WTC11 (cell line): ENCODE data around the gene CSAG2.
"Not testable (repeated sequence)": the region's sequence is repeated elsewhere in the genome, so short reads cannot be mapped to it uniquely, and the experiment has no call there.

Source experiments
- ATF1 ChIP-seq: sonication (generic); formaldehyde crosslinking; IDR thresholded peaks from 2 replicates; pipeline ENCODE4 v1.8.1; 2023; ENCODE audit warnings: mild to moderate bottlenecking, moderate library complexity, missing genetic modification reagents
- ATF2 ChIP-seq: sonication (generic); formaldehyde crosslinking; IDR thresholded peaks from 2 replicates; pipeline ENCODE4 v1.8.1; 2022; ENCODE audit warnings: low read depth, missing genetic modification reagents, borderline replicate concordance
- CTCF ChIP-seq: fragments of 200-600 bp; IDR thresholded peaks from 2 replicates; pipeline ENCODE4 v1.8.0; 2022; ENCODE audit warnings: antibody characterized with exemption
- E2F1 ChIP-seq: sonication (generic); formaldehyde crosslinking; IDR thresholded peaks from 2 replicates; pipeline ENCODE4 v1.8.0; 2022; ENCODE audit warnings: mild to moderate bottlenecking, missing genetic modification reagents
- FOXJ3 ChIP-seq: sonication (generic); formaldehyde crosslinking; IDR thresholded peaks from 2 replicates; pipeline ENCODE4 v1.9.0; 2021; ENCODE audit warnings: missing genetic modification reagents, mild to moderate bottlenecking, borderline replicate concordance
- NR1H2 ChIP-seq: sonication (generic); formaldehyde crosslinking; IDR thresholded peaks from 2 replicates; pipeline ENCODE4 v1.9.0; 2021; ENCODE audit warnings: mild to moderate bottlenecking, moderate library complexity, missing genetic modification reagents
- PRRX2 ChIP-seq: fragments of 250-450 bp; sonication (Bioruptor Pico); IDR thresholded peaks from 2 replicates; pipeline ENCODE4 v1.8.0; 2021; ENCODE audit warnings: mild to moderate bottlenecking
- TEAD4 ChIP-seq: sonication (generic); formaldehyde crosslinking; IDR thresholded peaks from 2 replicates; pipeline ENCODE4 v1.8.0; 2022; ENCODE audit warnings: mild to moderate bottlenecking, missing genetic modification reagents
- ZNF671 ChIP-seq: fragments of 250-450 bp; sonication (Bioruptor Pico); IDR thresholded peaks from 2 replicates; pipeline ENCODE4 v1.8.0; 2021; ENCODE audit warnings: mild to moderate bottlenecking
- TF ChIP-seq, protein P1 (sequence below): fragments of 250-450 bp; sonication (Bioruptor Pico); IDR thresholded peaks from 2 replicates; pipeline ENCODE4 v2.1.2; 2022; ENCODE audit warnings: mild to moderate bottlenecking, moderate library complexity
- TF ChIP-seq, protein P2 (sequence below): sonication (generic); formaldehyde crosslinking; IDR thresholded peaks from 2 replicates; pipeline ENCODE4 v1.8.1; 2022; ENCODE audit warnings: mild to moderate bottlenecking, moderate library complexity, missing genetic modification reagents

DNA sequence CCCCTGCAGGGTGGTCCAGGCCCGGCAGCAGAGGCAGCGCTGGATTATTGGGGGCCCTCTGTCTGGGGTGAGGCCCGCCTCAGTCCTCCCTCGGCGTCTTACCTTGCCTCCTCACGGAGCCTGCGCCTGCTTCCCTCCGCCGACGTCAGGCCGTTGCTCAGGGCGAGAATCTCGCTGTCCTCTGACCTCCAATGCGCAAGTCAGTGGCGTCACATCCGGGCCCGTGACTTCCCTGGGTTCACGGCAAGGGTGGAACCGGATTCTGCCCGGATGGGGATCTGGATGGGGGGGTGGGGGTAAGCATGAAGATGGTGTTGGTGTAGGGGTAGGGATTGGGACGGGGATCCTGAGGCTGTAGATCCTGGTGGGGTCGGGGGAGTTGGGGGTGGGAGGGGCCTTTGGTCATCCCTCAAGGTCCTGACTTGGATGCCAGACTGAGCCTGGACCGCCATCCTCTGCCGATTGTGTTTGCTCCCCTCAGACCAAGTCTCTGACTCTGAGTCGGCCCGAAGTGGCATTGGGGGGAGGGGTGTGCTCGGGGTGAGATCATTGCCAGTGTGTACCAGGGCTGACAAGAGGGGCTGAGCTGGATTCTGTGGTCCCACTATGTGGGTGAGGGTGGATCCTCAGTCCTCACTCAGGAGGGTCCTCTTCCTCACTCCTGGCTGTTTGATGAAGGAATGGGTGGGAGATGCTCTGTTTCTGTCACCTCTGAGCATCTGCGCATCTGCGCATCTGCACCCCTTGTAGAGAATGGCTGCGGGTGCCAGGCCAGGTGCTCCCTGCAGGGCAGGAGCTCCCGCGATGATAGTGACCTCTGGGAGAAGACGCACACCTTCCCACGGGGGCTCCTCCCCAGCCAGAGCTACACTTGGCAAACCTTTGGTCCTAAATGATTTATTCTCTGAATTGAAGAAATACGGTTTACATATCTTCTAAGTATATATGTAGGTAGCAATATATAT, 44.9 kb upstream of the CSAG2 start, which contains the start of gene MAGEA2:
- not testable (repeated sequence) for TF ChIP-seq ZNF671 (CRISPR knock-in tag); FOXJ3 (CRISPR knock-in tag); CTCF; ATF2 (CRISPR knock-in tag); TEAD4 (CRISPR knock-in tag); NR1H2 (CRISPR knock-in tag); E2F1 (CRISPR knock-in tag); ATF1 (CRISPR knock-in tag); PRRX2 (CRISPR knock-in tag)
- TF ChIP-seq, protein P1, sequence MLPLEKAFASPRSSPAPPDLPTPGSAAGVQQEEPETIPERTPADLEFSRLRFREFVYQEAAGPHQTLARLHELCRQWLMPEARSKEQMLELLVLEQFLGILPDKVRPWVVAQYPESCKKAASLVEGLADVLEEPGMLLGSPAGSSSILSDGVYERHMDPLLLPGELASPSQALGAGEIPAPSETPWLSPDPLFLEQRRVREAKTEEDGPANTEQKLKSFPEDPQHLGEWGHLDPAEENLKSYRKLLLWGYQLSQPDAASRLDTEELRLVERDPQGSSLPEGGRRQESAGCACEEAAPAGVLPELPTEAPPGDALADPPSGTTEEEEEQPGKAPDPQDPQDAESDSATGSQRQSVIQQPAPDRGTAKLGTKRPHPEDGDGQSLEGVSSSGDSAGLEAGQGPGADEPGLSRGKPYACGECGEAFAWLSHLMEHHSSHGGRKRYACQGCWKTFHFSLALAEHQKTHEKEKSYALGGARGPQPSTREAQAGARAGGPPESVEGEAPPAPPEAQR = not testable (repeated sequence)
- TF ChIP-seq, protein P2, sequence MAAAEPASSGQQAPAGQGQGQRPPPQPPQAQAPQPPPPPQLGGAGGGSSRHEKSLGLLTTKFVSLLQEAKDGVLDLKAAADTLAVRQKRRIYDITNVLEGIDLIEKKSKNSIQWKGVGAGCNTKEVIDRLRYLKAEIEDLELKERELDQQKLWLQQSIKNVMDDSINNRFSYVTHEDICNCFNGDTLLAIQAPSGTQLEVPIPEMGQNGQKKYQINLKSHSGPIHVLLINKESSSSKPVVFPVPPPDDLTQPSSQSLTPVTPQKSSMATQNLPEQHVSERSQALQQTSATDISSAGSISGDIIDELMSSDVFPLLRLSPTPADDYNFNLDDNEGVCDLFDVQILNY = not testable (repeated sequence)
